T-helper 2 cell treated with Interferon-gamma antibody and Interleukin-4, amounts not matched to agents 5 μg/mL and 100 μg/mL, for 36 hours (primary cell): ENCODE measurements around the gene BLOC1S6.

Experiments used
- DNase-seq: peaks from one replicate; pipeline ENCODE4 v3.0.0; 2021; ENCODE audit warnings: low spot score
- H3K27ac Mint-ChIP-seq: one replicate; pipeline ENCODE4 v1.8.0; 2021; ENCODE audit warnings: mild to moderate bottlenecking, mixed read lengths
- H3K27me3 Mint-ChIP-seq: one replicate; pipeline ENCODE4 v1.8.0; 2021; ENCODE audit warnings: low read depth, mixed read lengths
- H3K36me3 Mint-ChIP-seq: one replicate; pipeline ENCODE4 v1.8.0; 2021; ENCODE audit warnings: low read depth, mixed read lengths
- H3K4me1 Mint-ChIP-seq: one replicate; pipeline ENCODE4 v1.8.0; 2021; ENCODE audit warnings: low read depth, mixed read lengths
- H3K4me3 Mint-ChIP-seq: one replicate; pipeline ENCODE4 v1.8.0; 2022; ENCODE audit warnings: mild to moderate bottlenecking, moderate library complexity, mixed read lengths
- H3K9me3 Mint-ChIP-seq: one replicate; pipeline ENCODE4 v1.8.0; 2021; ENCODE audit warnings: mixed read lengths

BLOC1S6 gene

GRCh38 chr15:45606841-45607240 lies 19.7 kb downstream of the BLOC1S6 start:
- Mint-ChIP-seq H3K27ac (peak overlapping the region; percentile 5), H3K4me1 (peaks cover 6% of the 10 kb centered on the region), H3K9me3 (no peaks in the 10 kb centered on the region), H3K36me3 (peaks cover 16% of the 10 kb centered on the region), H3K27me3 (no peaks in the 10 kb centered on the region), H3K4me3 (no peak overlapping the region)
- no peak for DNase-seq

DNA sequence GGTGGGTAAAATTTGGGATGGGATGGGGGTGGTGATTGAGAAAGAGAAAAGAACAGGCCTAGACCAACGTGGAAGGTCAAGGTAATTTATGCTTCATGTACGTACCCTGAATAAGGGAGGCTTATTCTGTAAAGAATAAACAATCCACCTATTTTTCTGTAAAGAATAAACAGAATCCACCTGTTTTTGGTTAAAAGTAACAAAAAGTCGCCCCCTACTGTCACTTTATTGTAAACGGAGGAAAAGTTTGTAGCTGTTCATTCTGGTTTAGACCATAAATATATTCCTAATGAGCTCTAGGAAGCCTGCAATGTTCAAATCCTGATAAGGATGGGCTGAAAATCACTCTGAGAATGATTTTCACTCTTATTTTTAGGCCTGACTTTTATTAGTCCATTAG lies 24.1 kb downstream of the BLOC1S6 start:
- no peak for DNase-seq

GRCh38 chr15:45612790-45613415 lies 25.7 kb downstream of the BLOC1S6 start:
- H3K4me1 Mint-ChIP-seq = peaks cover 8% of the 10 kb centered on the region
- peaks cover 2% of the 10 kb centered on the region for H3K36me3 Mint-ChIP-seq

More for the DNA sequence above, 24.1 kb downstream of the BLOC1S6 start:
- H3K27ac Mint-ChIP-seq = no peak overlapping the region
- H3K27me3 Mint-ChIP-seq = no peaks in the 10 kb centered on the region
- no peaks in the 10 kb centered on the region for H3K9me3 Mint-ChIP-seq
- H3K4me1 Mint-ChIP-seq = peaks cover 8% of the 10 kb centered on the region
- H3K36me3 Mint-ChIP-seq = peaks cover 8% of the 10 kb centered on the region
- no peak overlapping the region for H3K4me3 Mint-ChIP-seq

DNA sequence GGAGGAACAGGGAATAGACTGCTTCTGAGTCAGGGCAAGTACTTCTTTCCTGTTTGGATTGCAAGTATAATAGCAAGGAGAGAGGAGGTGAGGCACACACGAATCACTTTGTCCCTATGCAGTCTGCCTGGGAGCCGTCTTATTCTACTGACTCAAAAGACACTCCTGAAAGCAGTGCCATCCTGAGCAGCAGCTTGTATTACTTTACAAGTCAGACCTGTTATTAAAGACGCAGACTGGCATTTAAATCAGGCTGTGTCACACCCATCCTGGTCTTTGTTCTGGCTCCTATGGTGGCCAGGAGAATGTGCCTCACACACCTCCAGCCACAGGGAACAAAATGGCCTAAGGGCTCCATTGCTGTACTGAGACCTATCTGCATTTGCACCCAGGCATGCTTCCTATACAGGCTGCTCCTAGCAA lies 29.7 kb downstream of the BLOC1S6 start:
- peaks cover 8% of the 10 kb centered on the region for H3K4me1 Mint-ChIP-seq
- no peak for DNase-seq
- H3K4me3 Mint-ChIP-seq = no peak overlapping the region
- H3K27me3 Mint-ChIP-seq = peaks cover 2% of the 10 kb centered on the region
- H3K36me3 Mint-ChIP-seq = no peaks in the 10 kb centered on the region
- H3K9me3 Mint-ChIP-seq = no peaks in the 10 kb centered on the region
- no peak overlapping the region for H3K27ac Mint-ChIP-seq

More at GRCh38 chr15:45612790-45613415, 25.7 kb downstream of the BLOC1S6 start:
- Mint-ChIP-seq H3K9me3 (no peaks in the 10 kb centered on the region), H3K27ac (no peak overlapping the region), H3K4me3 (no peak overlapping the region), H3K27me3 (no peaks in the 10 kb centered on the region)
- DNase-seq = no peak

- peaks cover 6% of the 10 kb centered on the region for H3K9me3 Mint-ChIP-seq
- H3K27me3 Mint-ChIP-seq = peaks cover 11% of the 10 kb centered on the region
- no peak overlapping the region for H3K4me3 Mint-ChIP-seq
- no peak overlapping the region for H3K27ac Mint-ChIP-seq
- no peaks in the 10 kb centered on the region for H3K36me3 Mint-ChIP-seq
- DNase-seq = no peak
- H3K4me1 Mint-ChIP-seq = peaks cover 4% of the 10 kb centered on the region
These were observed 31.6 kb downstream of the BLOC1S6 start for GRCh38 chr15:45618813-45619212.

DNA sequence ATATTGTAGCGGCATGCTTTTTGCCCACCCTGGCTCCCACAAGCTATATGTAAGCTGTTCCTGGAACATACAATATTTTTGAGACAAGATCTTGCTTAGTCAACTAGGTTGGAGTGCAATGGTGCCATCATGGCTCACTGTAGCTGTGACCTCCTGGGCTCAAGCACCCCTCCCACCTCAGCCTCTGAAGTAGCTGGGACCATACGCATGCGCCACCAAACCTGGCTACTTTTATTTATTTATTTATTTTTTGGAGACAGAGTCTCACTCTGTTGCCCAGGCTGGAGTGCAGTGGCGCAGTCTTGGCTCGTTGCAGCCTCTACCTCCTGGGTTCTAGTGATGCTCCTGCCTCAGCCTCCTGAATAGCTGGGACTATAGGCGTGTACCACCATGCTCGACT lies 41.0 kb downstream of the BLOC1S6 start:
- no peak for DNase-seq
- Mint-ChIP-seq H3K27ac (no peak overlapping the region), H3K27me3 (peaks cover 22% of the 10 kb centered on the region), H3K9me3 (peaks cover 23% of the 10 kb centered on the region), H3K36me3 (no peaks in the 10 kb centered on the region), H3K4me1 (peaks cover 4% of the 10 kb centered on the region), H3K4me3 (no peak overlapping the region)

- H3K4me3 Mint-ChIP-seq = no peak overlapping the region
- no peak for DNase-seq
- peaks cover 8% of the 10 kb centered on the region for H3K4me1 Mint-ChIP-seq
- H3K36me3 Mint-ChIP-seq = peaks cover 4% of the 10 kb centered on the region
- peaks cover 11% of the 10 kb centered on the region for H3K27me3 Mint-ChIP-seq
- peaks cover 15% of the 10 kb centered on the region for H3K9me3 Mint-ChIP-seq
- no peak overlapping the region for H3K27ac Mint-ChIP-seq
These were observed 43.9 kb downstream of the BLOC1S6 start for GRCh38 chr15:45630917-45631691.

DNA sequence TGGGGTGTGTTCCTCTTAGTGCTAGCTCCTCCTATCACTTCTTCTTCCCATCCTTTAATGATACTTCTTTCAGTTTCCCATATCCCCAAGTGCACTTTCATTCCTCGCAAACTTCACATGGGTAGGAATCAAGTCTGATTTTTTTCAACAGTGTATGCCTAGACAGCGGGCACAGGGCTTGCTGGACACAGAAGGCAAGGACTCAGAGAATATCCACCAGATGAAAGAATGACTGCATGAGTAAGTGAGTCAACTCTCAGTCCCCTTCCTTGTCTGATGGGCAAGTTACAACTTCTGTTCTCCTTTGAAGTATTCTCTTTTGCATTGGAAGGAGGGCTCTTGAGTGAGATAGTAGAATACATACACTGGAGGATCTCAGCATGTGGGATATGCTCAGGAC lies 44.6 kb downstream of the BLOC1S6 start:
- peaks cover 11% of the 10 kb centered on the region for H3K27me3 Mint-ChIP-seq
- no peak for DNase-seq
- peaks cover 5% of the 10 kb centered on the region for H3K36me3 Mint-ChIP-seq
- H3K9me3 Mint-ChIP-seq = peaks cover 9% of the 10 kb centered on the region
- peaks cover 8% of the 10 kb centered on the region for H3K4me1 Mint-ChIP-seq
- H3K27ac Mint-ChIP-seq = no peak overlapping the region
- no peak overlapping the region for H3K4me3 Mint-ChIP-seq

DNA sequence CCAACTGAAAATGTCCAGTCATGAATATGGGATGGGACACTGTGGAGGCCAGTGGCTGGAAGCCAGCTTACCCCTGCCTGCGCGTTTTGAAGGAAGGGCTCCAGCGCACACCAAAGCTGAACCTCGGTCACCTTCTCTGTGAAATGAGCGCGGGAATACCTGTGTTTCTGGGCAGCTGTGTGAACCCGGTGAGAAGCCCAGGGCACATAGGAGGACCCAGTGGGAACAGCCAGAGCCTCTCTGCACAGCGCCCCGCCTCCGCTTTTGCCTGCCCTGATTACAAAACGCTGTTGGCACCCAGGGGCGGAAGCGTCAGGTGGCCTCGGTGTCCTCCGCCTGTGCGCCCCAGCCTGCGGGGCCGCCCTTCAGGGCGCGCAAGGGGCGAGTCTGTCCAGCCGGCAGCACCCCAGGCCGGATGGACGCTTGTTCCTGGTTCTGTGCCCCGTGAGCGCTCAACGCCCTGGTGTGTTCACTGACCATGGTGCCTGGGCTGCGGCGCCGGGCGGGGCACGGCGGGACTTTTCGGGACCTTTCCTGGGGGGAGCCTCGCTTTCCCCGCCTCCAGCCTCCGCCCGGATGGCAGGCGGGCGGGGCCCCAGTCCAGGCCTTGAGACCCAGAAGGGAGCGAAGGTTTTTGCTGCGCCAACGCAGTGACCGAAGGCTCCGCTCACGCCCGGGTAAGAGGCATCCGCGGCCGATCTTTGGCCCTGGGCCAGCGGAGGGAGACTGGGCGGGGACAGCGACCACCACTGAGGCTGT lies 47.4 kb downstream of the BLOC1S6 start, which contains the start of gene SQOR:
SQOR (plus strand) TSS at position 598 of the 759 bp plus-strand sequence. CDS start 23,895 bp downstream, outside the sequence.
- H3K9me3 Mint-ChIP-seq = no peaks in the 10 kb centered on the region
- H3K4me3 Mint-ChIP-seq = peak within 1 kb of the TSS; percentile 99
- peak; percentile 77 for DNase-seq
- H3K36me3 Mint-ChIP-seq = peaks cover 33% of the 10 kb centered on the region
- H3K27me3 Mint-ChIP-seq = peaks cover 7% of the 10 kb centered on the region
- H3K4me1 Mint-ChIP-seq = peaks cover 32% of the 10 kb centered on the region
- peak within 1 kb of the TSS; percentile 93 for H3K27ac Mint-ChIP-seq

DNA sequence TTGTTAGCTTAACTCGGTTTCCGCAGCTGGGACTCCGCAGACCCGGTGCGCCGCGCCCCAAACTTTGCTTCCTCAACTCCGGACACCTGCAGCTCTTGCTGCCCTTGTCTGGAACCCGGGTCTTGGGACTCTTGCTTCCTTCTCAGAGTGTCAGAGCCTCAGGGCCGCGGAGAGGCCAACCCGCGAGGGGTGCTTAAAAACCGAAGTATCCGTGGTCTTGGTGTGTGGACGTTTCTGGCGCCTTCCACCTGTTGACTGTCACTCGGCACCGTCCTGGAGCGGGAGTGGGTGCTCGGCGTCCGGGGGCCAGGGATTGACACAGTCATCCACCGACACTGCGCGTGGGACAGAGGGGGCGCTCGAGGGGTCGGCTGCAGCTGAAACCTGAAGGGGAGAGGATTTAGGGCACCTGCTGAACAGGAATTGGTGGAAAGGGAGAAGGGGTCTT lies 48.0 kb downstream of the BLOC1S6 start:
- peaks cover 35% of the 10 kb centered on the region for H3K4me1 Mint-ChIP-seq
- H3K27me3 Mint-ChIP-seq = peaks cover 7% of the 10 kb centered on the region
- H3K27ac Mint-ChIP-seq = peak overlapping the region; percentile 93
- H3K4me3 Mint-ChIP-seq = peak overlapping the region; percentile 99
- no peaks in the 10 kb centered on the region for H3K9me3 Mint-ChIP-seq
- DNase-seq = peak; percentile 62
- H3K36me3 Mint-ChIP-seq = peaks cover 39% of the 10 kb centered on the region

GRCh38 chr15:45635763-45636292 lies 48.6 kb downstream of the BLOC1S6 start:
- peaks cover 40% of the 10 kb centered on the region for H3K4me1 Mint-ChIP-seq

GRCh38 chr15:45637141-45637540 lies 50.0 kb downstream of the BLOC1S6 start:
- Mint-ChIP-seq H3K27ac (peak overlapping the region; percentile 97), H3K4me3 (peak overlapping the region; percentile 89), H3K4me1 (peaks cover 48% of the 10 kb centered on the region), H3K27me3 (peaks cover 4% of the 10 kb centered on the region), H3K36me3 (peaks cover 50% of the 10 kb centered on the region), H3K9me3 (no peaks in the 10 kb centered on the region)
- no peak for DNase-seq

More at GRCh38 chr15:45635763-45636292, 48.6 kb downstream of the BLOC1S6 start:
- H3K27me3 Mint-ChIP-seq = peaks cover 7% of the 10 kb centered on the region
- H3K36me3 Mint-ChIP-seq = peaks cover 41% of the 10 kb centered on the region
- H3K4me3 Mint-ChIP-seq = peak overlapping the region; percentile 99
- DNase-seq = no peak
- H3K9me3 Mint-ChIP-seq = no peaks in the 10 kb centered on the region
- H3K27ac Mint-ChIP-seq = peak overlapping the region; percentile 93

DNA sequence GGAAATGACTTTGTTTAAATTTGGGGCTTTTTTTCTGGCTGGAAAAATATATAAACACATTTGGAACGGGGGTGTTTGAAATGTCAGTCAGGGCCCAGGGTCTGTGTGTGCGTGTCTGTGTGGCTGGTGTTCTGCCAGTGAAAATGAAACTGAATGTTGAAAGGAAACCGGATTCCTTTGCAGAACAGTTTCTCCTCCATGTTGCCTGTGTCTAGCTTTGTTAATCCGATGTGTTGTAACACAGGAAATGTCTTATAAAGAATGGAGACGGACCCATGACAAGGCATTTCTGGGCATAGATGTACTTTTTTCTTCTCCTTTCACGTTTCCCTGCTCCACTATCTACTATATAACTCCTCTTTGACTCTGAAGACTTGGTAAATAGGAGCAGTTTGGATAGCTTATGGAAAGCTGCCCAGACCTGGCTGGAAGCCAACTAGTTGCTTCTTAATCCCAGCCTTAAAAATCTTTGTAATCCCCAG lies 50.4 kb downstream of the BLOC1S6 start:
- H3K27ac Mint-ChIP-seq = peak overlapping the region; percentile 97
- H3K36me3 Mint-ChIP-seq = peaks cover 53% of the 10 kb centered on the region
- H3K4me3 Mint-ChIP-seq = peak overlapping the region; percentile 89
- peaks cover 51% of the 10 kb centered on the region for H3K4me1 Mint-ChIP-seq
- peak; percentile 65 for DNase-seq
- no peaks in the 10 kb centered on the region for H3K9me3 Mint-ChIP-seq
- peaks cover under 1% of the 10 kb centered on the region for H3K27me3 Mint-ChIP-seq
